SU-DHL-6 (cell line): ENCODE data around the gene CEMP1.

Source experiments
- EZH2phosphoT487 ChIP-seq: fragments of 200-600 bp; sonication (generic), shearing (Covaris generic); conservative IDR thresholded peaks from 2 replicates; pipeline ENCODE4 v1.6.1; 2018; ENCODE audit warnings: mild to moderate bottlenecking, antibody characterized with exemption, low read length, moderate library complexity, mixed read lengths
- TF ChIP-seq, protein P1 (sequence below): fragments of 200-600 bp; sonication (generic); IDR thresholded peaks from one replicate; pipeline ENCODE4 v1.5.1; 2017; ENCODE audit warnings: antibody characterized with exemption, mild to moderate bottlenecking, low read length, moderate library complexity; ENCODE audit not compliant: insufficient read depth, poor library complexity, severe bottlenecking

DNA sequence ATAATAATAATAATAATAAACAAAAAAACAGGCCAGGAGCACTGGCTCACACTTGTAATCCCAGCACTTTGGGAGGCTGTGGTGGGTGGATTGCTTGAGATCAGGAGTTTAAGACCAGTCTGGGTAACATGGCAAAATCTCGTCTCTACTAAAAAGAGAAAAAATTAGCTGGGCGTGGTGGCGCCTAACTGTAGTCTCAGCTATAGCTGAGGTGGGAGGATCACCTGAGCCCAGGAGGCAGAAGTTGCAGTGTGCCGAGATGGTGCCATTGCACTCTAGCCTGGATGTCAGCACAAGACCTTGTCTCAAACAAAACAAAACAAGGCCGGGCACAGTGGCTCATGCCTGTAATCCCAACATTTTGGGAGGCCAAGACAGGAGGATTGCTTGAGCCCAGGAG, 36.2 kb downstream of the CEMP1 start:
- TF ChIP-seq, protein P1, sequence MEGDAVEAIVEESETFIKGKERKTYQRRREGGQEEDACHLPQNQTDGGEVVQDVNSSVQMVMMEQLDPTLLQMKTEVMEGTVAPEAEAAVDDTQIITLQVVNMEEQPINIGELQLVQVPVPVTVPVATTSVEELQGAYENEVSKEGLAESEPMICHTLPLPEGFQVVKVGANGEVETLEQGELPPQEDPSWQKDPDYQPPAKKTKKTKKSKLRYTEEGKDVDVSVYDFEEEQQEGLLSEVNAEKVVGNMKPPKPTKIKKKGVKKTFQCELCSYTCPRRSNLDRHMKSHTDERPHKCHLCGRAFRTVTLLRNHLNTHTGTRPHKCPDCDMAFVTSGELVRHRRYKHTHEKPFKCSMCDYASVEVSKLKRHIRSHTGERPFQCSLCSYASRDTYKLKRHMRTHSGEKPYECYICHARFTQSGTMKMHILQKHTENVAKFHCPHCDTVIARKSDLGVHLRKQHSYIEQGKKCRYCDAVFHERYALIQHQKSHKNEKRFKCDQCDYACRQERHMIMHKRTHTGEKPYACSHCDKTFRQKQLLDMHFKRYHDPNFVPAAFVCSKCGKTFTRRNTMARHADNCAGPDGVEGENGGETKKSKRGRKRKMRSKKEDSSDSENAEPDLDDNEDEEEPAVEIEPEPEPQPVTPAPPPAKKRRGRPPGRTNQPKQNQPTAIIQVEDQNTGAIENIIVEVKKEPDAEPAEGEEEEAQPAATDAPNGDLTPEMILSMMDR: no peak
- TF ChIP-seq EZH2phosphoT487: no peak
